SK-N-SH (cell line): ENCODE results near the gene TEKT1. TPM values are rescaled to one million over a fixed set of nuclear protein-coding genes. Genes with fewer than 3 reads are reported as not detected.

Experiments used
- CTCF ChIA-PET: fragments of 300-600, 350-600 bp; formaldehyde crosslinking; extraction: SDS; loops from one replicate; lab custom pipeline; 2021; lab: Yijun Ruan, JAX
- POLR2A ChIA-PET: fragments of 350-600 bp; sonication (Branson Sonifier 250); formaldehyde crosslinking; extraction: SDS; loops from one replicate; lab custom pipeline; 2020; ENCODE audit warnings: antibody characterized with exemption, inconsistent platforms; lab: Yijun Ruan, JAX
- DNase-seq: peaks from one replicate; pipeline ENCODE4 v3.0.0; 2012
- H2AFZ ChIP-seq: fragments of 200-600 bp; sonication (generic); 2 replicates; pipeline ENCODE4 v1.8.1; 2016; ENCODE audit warnings: antibody characterized with exemption, mild to moderate bottlenecking, low read depth
- H3F3A ChIP-seq: fragments of 200-600 bp; sonication (generic); replicated peaks from 2 replicates; pipeline ENCODE3; 2016; ENCODE audit warnings: antibody characterized with exemption, mild to moderate bottlenecking; ENCODE audit not compliant: insufficient read depth
- H3K27ac ChIP-seq, 2 experiments: fragments of 200-500 bp in 1 of 2; fragments of 200-600 bp in 1 of 2; sonication (Bioruptor generic) in 1 of 2; sonication (generic), shearing (Covaris generic) in 1 of 2; 2 replicates each; pipeline versions ENCODE4 v1.5.1 to v1.6.1; 2014 to 2016; ENCODE audit warnings: low read depth in 2 of 2, inconsistent platforms in 1 of 2, low read length in 1 of 2, mild to moderate bottlenecking in 1 of 2, mixed read lengths in 1 of 2
- H3K27me3 ChIP-seq: fragments of 200-600 bp; sonication (generic), shearing (Covaris generic); 2 replicates; pipeline ENCODE4 v1.6.1; 2016; ENCODE audit warnings: mixed run types; ENCODE audit not compliant: insufficient read depth
- H3K36me3 ChIP-seq, 2 experiments: fragments of 200-500 bp in 1 of 2; fragments of 200-600 bp in 1 of 2; sonication (Bioruptor generic) in 1 of 2; sonication (generic) in 1 of 2; replicated peaks in 1 of 2; 2 replicates each; pipeline versions ENCODE3 to v1.5.1; 2014 to 2016; ENCODE audit warnings: low read length in 1 of 2, mild to moderate bottlenecking in 1 of 2; ENCODE audit not compliant: insufficient read depth in 2 of 2, control insufficient read depth in 1 of 2
- H3K4me1 ChIP-seq, 2 experiments: fragments of 200-500 bp in 1 of 2; fragments of 200-600 bp in 1 of 2; sonication (Bioruptor generic) in 1 of 2; sonication (generic), shearing (Covaris generic) in 1 of 2; 2 replicates each; pipeline versions ENCODE4 v1.5.1 to v1.6.1; 2014 to 2016; ENCODE audit warnings: low read depth in 1 of 2, low read length in 1 of 2, mixed run types in 1 of 2; ENCODE audit not compliant: insufficient read depth in 2 of 2, control insufficient read depth in 1 of 2
- H3K4me2 ChIP-seq: fragments of 200-600 bp; sonication (generic), shearing (Covaris generic); 2 replicates; pipeline ENCODE4 v1.6.1; 2017; ENCODE audit warnings: mixed run types
- H3K4me3 ChIP-seq, 2 experiments: fragments of 200-500 bp in 1 of 2; fragments of 200-600 bp in 1 of 2; sonication (Bioruptor generic) in 1 of 2; sonication (generic), shearing (Covaris generic) in 1 of 2; 2 replicates each; pipeline versions ENCODE4 v1.5.1 to v1.8.1; 2014 to 2016; ENCODE audit warnings: low read depth in 2 of 2, inconsistent platforms in 1 of 2, low read length in 1 of 2, mild to moderate bottlenecking in 1 of 2, mixed read lengths in 1 of 2, moderate library complexity in 1 of 2
- H3K79me2 ChIP-seq: fragments of 200-600 bp; sonication (generic); 2 replicates; pipeline ENCODE4 v1.8.1; 2017; ENCODE audit warnings: mild to moderate bottlenecking; ENCODE audit not compliant: insufficient read depth
- H3K9ac ChIP-seq: fragments of 200-600 bp; sonication (generic); 2 replicates; pipeline ENCODE4 v1.6.1; 2017; ENCODE audit warnings: mixed run types
- H3K9me2 ChIP-seq: fragments of 200-600 bp; sonication (generic); 2 replicates; pipeline ENCODE4 v1.6.1; 2017; ENCODE audit warnings: mixed run types
- H3K9me3 ChIP-seq: fragments of 200-600 bp; sonication (generic); 2 replicates; pipeline ENCODE4 v1.6.1; 2017; ENCODE audit warnings: mixed run types, mild to moderate bottlenecking, moderate library complexity
- H4K20me1 ChIP-seq: fragments of 200-600 bp; sonication (generic); 2 replicates; pipeline ENCODE4 v1.6.1; 2017; ENCODE audit warnings: mild to moderate bottlenecking, mixed run types; ENCODE audit not compliant: insufficient read depth
- FOSL2 ChIP-seq: IDR thresholded peaks from 2 replicates; pipeline ENCODE4 v1.4.0; 2012; ENCODE audit warnings: low read depth, mild to moderate bottlenecking, moderate library complexity, borderline replicate concordance
- GABPA ChIP-seq: IDR thresholded peaks from 2 replicates; pipeline ENCODE4 v1.4.0; 2012; ENCODE audit warnings: low read depth, mild to moderate bottlenecking
- GATA2 ChIP-seq: sonication (generic); formaldehyde crosslinking; IDR thresholded peaks from 2 replicates; pipeline ENCODE4 v1.5.0; 2020; ENCODE audit warnings: mild to moderate bottlenecking, missing genetic modification reagents
- JUND ChIP-seq: IDR thresholded peaks from 2 replicates; pipeline ENCODE4 v1.4.0; 2012
- MEF2A ChIP-seq: IDR thresholded peaks from 2 replicates; pipeline ENCODE4 v1.4.0; 2012; ENCODE audit warnings: low read depth, borderline replicate concordance
- NFIC ChIP-seq: IDR thresholded peaks from 2 replicates; pipeline ENCODE4 v1.4.0; 2012; ENCODE audit warnings: borderline replicate concordance
- SIN3A ChIP-seq: IDR thresholded peaks from 2 replicates; pipeline ENCODE4 v1.6.1; 2012; ENCODE audit warnings: low read depth, mild to moderate bottlenecking, low read length, moderate library complexity, borderline replicate concordance
- TCF12 ChIP-seq: IDR thresholded peaks from 2 replicates; pipeline ENCODE4 v1.4.0; 2012
- TEAD4 ChIP-seq: IDR thresholded peaks from 2 replicates; pipeline ENCODE4 v1.4.0; 2012; ENCODE audit warnings: mild to moderate bottlenecking, borderline replicate concordance; ENCODE audit not compliant: insufficient read depth
- WGBS: methylation state at CpG from one replicate; pipeline ENCODE4 v1.1.6; 2017; ENCODE audit warnings: low lambda C conversion rate; 5-methylcytosine and 5-hydroxymethylcytosine counted together
- polyA plus RNA-seq, 3 experiments: library from polyadenylated mRNA; depleted of rRNA; stranded (reverse); fragments of >200 nt; gene quantifications; 2 replicates each; pipeline ENCODE4 v1.2.3, GENCODE V29; 2012
- TF ChIP-seq, protein P1 (sequence below): IDR thresholded peaks from 2 replicates; pipeline ENCODE4 v1.4.0; 2012; ENCODE audit warnings: low read depth, borderline replicate concordance
- TF ChIP-seq, protein P2 (sequence below): IDR thresholded peaks from 2 replicates; pipeline ENCODE4; 2012
- TF ChIP-seq, protein P3 (sequence below): fragments of 150-350 bp; IDR thresholded peaks from 2 replicates; pipeline ENCODE4 v1.6.1; 2016; ENCODE audit warnings: mild to moderate bottlenecking, low read depth, low read length
- TF ChIP-seq, protein P4 (sequence below): IDR thresholded peaks from 2 replicates; pipeline ENCODE4 v1.4.0; 2012; ENCODE audit warnings: low read depth
- TF ChIP-seq, protein P5 (sequence below): fragments of 150-350 bp; IDR thresholded peaks from 2 replicates; pipeline ENCODE4 v1.6.1; 2017; ENCODE audit warnings: antibody characterized with exemption, low read length, low read depth, borderline replicate concordance

The TEKT1 gene
- polyA plus RNA-seq, 1 of the 3 experiments (the other 2 are of a cell fraction): not detected

DNA sequence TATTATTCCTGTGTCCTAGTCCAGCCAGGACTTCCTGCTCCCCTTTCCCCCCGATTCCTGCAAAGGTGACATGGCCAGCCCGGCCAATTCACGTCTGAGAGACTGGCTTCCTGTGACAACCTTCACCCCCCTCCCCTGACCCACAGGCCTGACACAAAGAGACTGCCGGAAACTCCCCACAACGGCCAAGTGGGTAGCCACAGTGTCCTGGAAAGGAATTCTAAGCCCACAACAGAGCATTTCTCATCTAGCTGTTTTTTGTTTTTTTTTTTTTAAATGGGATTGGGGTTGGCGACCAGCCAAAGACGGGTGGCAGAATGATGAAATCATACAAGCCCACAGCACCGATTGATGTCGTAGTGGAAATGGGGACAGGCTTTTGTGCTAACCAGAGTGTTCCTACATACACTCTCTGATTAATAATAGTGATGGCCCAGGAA is 78.5 kb downstream of the TEKT1 start:
- Histone ChIP-seq H3K4me1 (peaks cover 4 to 13% of the 10 kb centered on the region in 2 experiments; a peak in 3 of 4 replicates), H3K4me3 (no peak overlapping the region), H2AFZ (peak overlapping the region; percentile 88), H3K79me2 (no peaks in the 10 kb centered on the region), H3K4me2 (peak overlapping the region; percentile 47), H3K9me3 (no peaks in the 10 kb centered on the region), H3F3A (peaks cover 12% of the 10 kb centered on the region), H3K36me3 (no peaks in the 10 kb centered on the region), H4K20me1 (no peaks in the 10 kb centered on the region), H3K27ac (peak overlapping the region in 1 of 2 experiments; percentile 92; a peak in 2 of 4 replicates), H3K27me3 (no peaks in the 10 kb centered on the region)
- POLR2A ChIA-PET: no interaction called here
- DNase-seq: no peak
- 42% methylated on average over 9 of the region's 9 CpGs for WGBS
- TF ChIP-seq SIN3A: no peak
- no peak for TF ChIP-seq MEF2A
- peak; percentile 22; the same call in 1 of the 2 replicates for TF ChIP-seq TCF12
- peak; percentile 78 for TF ChIP-seq NFIC
- TF ChIP-seq, all 33 proteins: peak for 2
- Histone ChIP-seq H3K9me2 (no peaks in the 10 kb centered on the region), H3K9ac (peak overlapping the region; percentile 62)
- CTCF ChIA-PET: no interaction called here

DNA sequence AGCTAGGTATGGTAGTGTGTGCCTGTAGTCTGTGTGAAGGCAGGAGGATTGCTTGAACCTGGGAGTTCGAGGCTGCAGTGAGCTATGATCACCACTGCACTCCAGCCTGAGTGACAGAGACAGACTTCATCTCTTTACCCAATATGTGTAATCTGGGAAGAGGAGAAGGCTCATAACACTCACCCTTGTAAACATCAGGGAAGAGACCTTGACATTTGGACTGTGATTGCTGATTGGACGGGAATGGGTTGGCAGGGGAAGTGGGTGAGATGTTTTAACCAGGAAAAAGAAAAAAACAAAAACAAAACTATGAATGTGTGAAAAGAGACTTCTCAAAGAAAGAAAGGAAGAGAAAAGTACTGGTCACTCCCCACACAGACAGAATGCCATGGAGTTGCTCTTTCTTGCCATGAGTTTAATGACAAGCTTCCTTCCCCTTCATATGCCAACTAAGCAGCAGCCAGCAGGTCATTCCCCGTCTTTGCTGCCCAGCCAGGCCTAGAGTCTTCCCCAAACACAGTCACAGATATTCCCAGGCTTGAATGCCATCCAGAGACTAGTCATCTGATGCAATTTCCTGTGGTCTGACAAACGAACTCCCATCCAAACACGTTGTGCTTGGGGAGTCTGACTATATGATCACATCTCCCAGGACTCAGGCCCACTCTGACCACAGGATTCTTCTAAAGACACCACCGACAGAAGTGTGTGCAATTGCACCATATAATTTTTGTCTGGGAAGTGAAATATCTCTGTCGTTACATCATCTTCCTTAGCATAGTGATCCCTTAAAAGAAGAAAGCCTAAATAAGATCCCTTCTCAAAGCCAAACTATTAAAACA is 79.2 kb downstream of the TEKT1 start:
- Histone ChIP-seq H4K20me1 (no peaks in the 10 kb centered on the region), H3K4me2 (peak overlapping the region; percentile 47), H2AFZ (peak overlapping the region; percentile 88), H3K9ac (peak overlapping the region; percentile 62), H3K9me3 (no peaks in the 10 kb centered on the region), H3K36me3 (no peaks in the 10 kb centered on the region), H3K79me2 (no peaks in the 10 kb centered on the region), H3K4me3 (no peak overlapping the region), H3K27me3 (no peaks in the 10 kb centered on the region), H3K27ac (peak overlapping the region in 1 of 2 experiments; percentile 92; a peak in 2 of 4 replicates), H3F3A (peaks cover 12% of the 10 kb centered on the region), H3K4me1 (peaks cover 4 to 13% of the 10 kb centered on the region in 2 experiments; a peak in 3 of 4 replicates), H3K9me2 (no peaks in the 10 kb centered on the region)
- no peak for DNase-seq
- CTCF ChIA-PET: no interaction called here
- POLR2A ChIA-PET: no interaction called here
- TF ChIP-seq, protein P1, sequence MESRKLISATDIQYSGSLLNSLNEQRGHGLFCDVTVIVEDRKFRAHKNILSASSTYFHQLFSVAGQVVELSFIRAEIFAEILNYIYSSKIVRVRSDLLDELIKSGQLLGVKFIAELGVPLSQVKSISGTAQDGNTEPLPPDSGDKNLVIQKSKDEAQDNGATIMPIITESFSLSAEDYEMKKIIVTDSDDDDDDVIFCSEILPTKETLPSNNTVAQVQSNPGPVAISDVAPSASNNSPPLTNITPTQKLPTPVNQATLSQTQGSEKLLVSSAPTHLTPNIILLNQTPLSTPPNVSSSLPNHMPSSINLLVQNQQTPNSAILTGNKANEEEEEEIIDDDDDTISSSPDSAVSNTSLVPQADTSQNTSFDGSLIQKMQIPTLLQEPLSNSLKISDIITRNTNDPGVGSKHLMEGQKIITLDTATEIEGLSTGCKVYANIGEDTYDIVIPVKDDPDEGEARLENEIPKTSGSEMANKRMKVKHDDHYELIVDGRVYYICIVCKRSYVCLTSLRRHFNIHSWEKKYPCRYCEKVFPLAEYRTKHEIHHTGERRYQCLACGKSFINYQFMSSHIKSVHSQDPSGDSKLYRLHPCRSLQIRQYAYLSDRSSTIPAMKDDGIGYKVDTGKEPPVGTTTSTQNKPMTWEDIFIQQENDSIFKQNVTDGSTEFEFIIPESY: no peak
- TF ChIP-seq, protein P2, sequence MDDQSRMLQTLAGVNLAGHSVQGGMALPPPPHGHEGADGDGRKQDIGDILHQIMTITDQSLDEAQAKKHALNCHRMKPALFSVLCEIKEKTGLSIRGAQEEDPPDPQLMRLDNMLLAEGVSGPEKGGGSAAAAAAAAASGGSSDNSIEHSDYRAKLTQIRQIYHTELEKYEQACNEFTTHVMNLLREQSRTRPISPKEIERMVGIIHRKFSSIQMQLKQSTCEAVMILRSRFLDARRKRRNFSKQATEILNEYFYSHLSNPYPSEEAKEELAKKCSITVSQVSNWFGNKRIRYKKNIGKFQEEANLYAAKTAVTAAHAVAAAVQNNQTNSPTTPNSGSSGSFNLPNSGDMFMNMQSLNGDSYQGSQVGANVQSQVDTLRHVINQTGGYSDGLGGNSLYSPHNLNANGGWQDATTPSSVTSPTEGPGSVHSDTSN: peak; percentile 27; the same call in 1 of the 2 replicates
- no peak; the same call in 1 of the 2 replicates for TF ChIP-seq FOSL2
- peak; percentile 8; the same call in 1 of the 2 replicates for TF ChIP-seq JUND
- TF ChIP-seq TCF12: peak; percentile 12; the same call in 1 of the 2 replicates
- TF ChIP-seq, protein P3, sequence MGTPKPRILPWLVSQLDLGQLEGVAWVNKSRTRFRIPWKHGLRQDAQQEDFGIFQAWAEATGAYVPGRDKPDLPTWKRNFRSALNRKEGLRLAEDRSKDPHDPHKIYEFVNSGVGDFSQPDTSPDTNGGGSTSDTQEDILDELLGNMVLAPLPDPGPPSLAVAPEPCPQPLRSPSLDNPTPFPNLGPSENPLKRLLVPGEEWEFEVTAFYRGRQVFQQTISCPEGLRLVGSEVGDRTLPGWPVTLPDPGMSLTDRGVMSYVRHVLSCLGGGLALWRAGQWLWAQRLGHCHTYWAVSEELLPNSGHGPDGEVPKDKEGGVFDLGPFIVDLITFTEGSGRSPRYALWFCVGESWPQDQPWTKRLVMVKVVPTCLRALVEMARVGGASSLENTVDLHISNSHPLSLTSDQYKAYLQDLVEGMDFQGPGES: no peak
- TF ChIP-seq NFIC: peak; percentile 55; the same call in 1 of the 2 replicates
- no peak for TF ChIP-seq GATA2 (CRISPR knock-in tag)
- TF ChIP-seq TEAD4: 0 out of 2 replicates have a peak, but pooled peaks have one; percentile 26
- TF ChIP-seq, protein P4, sequence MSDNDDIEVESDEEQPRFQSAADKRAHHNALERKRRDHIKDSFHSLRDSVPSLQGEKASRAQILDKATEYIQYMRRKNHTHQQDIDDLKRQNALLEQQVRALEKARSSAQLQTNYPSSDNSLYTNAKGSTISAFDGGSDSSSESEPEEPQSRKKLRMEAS: peak; percentile 54; the same call in 1 of the 2 replicates
- TF ChIP-seq, protein P5, sequence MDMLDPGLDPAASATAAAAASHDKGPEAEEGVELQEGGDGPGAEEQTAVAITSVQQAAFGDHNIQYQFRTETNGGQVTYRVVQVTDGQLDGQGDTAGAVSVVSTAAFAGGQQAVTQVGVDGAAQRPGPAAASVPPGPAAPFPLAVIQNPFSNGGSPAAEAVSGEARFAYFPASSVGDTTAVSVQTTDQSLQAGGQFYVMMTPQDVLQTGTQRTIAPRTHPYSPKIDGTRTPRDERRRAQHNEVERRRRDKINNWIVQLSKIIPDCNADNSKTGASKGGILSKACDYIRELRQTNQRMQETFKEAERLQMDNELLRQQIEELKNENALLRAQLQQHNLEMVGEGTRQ: no peak
- peak; percentile 31; the same call in 1 of the 2 replicates for TF ChIP-seq GABPA
- WGBS: 28% methylated on average over 7 of the region's 7 CpGs
